GM19035 (cell line): ENCODE measurements around the gene DCST1.

Source experiments
- ATAC-seq: cut with Tn5 transposase; IDR thresholded peaks from one replicate; pipeline ENCODE4 v1.9.1; 2021; ENCODE audit not compliant: unreplicated experiment

Gene DCST1

DNA sequence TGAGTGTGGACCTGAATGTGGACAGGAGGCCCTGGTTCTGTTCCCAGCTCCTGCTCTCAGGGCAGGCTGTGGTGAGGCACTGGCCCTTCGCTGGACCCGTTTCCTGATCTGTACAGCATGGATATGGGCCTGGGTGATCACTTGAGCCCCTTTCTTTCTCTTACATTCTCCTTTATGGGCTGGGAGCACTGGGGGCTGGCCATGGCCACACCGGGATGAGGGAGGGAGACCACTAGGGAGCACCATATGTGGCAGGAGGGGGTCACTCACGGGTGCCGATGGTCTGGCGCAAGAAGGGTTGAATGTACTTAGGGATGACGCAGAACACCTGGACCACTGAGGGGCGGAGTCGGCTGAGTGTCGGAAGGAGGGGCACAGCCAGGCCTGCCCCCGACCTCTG lies 2.7 kb upstream of the DCST1 start:
- ATAC-seq, result no peak

DNA sequence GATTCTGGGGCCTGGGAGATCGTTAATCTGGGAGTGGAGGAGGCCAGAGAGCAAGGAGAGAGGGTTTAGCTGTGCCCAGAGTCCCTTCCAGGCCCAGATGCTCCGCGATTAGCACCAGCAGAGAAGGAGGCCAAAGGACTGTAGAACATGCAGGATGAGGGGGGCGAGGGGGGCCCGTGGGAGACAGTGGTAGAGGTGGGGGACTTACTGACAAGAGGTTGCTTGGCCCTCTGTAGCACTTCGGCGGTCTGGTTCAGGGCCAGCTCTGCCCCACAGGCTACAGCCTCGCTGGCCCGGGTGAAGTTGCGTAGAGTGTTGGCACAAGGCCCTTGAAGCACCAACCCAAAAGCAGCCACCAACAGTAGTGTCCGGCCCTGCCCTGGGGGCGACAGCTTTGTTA lies 738 bp upstream of the DCST1 start:
- no peak for ATAC-seq

DNA sequence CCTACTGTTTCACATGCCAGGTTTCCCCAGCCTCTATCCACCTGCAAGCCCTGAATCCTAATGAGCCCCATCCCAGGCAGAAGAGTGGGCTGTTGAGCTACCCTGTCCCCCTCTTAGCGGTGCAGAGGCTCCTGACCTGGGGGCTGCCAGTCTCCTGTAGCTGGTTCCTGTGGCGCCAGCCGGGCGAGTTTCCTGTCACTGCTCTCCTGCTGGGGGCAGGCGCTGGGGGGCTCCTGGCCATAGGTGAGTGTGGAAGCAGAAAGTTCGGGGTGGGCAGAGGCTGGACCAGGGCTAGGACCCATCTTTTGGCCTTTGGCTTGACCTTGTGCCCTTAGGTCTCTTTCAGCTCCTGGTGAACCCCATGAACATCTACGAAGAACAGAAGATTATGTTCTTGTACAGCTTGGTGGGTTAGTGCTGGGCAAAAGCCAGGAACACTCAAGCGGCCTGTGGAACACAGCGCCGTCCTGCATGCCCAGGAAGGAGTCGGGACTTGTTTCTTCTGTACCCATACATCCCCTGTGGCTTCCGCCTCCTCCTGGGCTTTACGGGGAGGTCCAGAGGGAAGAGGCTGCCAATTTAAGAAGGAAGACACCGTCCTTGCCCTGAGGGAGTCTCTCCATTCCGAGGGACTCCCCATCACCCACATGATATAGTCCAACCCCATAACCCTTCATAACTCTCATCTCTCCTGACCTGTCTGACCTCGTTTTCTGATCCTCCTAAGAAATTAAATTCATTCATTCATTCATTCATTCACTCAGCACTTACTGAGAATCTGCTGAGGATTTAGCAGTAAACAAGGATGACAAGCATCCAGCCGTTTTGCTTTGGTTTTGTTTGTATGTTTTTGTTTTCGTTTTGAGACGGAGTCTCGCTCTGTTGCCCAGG lies 939 bp downstream of the DCST1 start:
- ATAC-seq, result no peak

- no peak for ATAC-seq
Measured at GRCh38 chr1:155035936-155036335, 2.3 kb downstream of the DCST1 start.

GRCh38 chr1:155037043-155037442 lies 3.4 kb downstream of the DCST1 start:
- no peak for ATAC-seq

DNA sequence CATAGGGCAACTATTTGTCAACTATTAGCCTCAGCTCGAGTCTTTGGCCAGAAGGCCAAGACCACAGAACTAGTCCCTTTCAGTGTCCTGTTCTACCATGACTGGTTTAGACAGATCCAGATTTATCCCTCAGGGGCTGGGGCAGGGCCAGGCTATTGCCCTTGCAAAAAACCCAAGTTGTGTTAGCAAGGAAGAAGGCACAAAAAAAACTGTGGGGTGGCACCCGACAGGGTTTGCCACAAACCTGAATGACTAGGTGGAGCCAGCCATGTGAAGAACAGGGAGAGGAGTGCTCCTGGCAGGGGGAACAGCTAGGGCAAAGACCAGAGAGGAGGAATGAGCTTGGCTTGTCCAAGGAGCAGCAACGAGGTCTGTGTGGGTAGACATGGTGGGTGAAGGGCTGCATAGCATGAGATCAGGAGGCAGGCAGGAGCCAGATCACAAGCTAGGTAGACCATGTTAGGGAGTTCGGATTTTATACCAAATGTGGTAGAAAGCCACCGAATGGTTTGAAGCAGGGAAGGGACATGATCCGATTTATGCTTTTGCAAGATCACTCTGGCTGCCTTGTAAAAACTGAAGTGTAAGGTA lies 4.3 kb downstream of the DCST1 start:
- no peak for ATAC-seq

DNA sequence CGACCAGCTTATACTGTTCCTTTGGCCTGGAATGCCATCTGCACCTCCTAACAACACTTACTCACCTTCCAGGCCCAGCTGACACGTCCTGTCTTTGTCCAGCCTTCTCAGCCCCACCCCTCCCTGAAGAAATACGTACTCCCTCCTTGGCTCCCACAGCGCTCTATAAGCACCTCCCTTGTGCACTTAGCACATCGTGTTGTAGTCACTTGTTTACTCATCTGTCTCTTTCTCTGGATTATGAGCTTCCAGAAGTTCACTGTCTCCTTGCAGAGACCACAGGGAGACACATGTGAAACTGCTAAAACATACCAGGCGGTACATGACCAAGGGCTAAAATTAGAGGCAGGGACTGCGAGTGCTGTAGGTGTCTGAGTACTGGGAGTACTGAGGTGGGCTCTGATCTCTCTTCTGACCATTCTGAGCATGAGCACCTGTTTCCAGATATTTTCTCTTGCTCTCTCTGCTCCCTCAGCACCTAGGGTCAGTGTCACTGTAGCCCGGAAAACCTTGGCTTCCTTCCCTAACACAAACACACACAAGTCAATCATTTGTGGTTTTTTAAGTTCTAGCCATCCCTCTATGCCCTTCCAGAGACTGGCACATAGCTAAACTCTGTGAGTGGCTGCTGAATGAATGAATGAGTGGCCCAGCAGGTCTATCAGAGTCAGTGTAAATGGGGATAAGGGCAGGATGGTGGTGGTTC lies 5.1 kb downstream of the DCST1 start:
- no peak for ATAC-seq

- no peak for ATAC-seq
Measured at GRCh38 chr1:155039308-155039669, 5.7 kb downstream of the DCST1 start.

DNA sequence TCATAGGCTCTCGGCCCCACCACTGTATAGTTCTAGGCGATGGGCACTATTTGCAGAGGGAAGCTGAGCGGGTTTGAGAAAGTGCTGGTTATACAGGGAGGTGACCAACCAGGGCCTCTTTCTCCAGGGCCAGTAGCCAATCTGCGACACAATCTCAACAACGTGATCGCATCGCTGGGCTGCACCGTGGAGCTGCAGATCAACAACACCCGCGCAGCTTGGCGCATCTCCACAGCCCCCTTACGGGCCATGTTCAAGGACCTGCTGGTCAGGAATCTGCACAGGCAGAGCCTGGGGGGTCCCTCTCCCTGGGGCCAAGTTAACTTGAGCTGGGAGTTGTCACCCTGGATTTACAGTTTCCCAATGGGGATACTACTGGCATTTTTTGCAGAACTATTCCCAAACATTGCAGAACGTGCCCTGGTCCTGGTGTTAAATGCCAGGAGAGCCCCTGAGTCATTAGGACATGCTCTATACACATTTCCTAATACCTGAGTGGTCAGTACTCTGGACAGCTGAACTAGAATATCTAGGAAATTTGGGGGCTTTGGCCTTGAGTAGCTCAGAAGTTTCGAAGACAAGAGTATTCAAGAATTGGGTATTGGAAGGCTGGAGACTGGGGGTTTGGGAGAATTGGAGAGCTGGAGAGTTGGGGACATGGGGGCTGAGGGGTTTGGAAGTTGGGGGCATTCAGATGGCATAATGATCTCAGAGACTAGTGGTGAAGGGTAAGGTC lies 6.9 kb downstream of the DCST1 start:
- no peak for ATAC-seq

DNA sequence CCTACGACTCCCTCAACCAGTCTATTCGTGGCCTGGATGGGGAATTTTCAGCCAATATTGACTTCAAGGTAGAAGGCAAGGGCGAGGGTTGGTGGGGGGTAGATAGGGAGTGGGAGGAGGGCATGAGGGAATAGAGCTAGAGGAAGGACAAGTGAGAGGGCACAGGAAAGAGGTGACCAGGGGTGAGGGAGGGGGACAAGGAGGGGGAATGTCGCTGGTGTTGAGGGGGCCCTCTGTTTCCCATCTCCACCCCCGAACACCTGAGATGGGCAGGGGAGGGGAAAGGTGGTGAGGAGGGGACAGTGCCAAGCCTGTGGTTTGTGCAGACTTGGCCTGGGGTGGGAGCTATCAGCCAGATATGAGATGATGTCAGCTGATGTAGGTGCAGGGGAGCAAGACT lies 9.2 kb downstream of the DCST1 start:
- no peak for ATAC-seq

GRCh38 chr1:155043301-155043702 lies 9.7 kb downstream of the DCST1 start:
- no peak for ATAC-seq

DNA sequence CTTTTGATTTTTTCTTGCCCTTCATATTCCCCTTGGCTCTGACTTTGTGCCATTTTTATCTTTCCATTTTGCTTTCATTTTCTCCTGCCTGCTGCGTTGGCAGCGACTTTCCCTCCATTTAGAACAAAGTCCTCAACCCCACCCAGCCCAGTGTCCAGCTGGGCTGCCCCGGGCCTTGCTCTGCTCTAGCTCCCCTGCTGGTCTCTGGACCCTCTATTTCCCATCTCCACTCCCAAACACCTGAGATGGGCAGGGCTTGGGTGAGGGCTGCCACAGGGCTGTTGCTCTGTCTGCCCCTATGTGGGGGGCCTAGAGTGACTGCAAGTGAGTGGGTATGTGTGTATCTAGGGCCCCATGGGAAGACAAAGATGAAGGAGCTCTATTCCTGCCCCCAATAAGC lies 10.2 kb downstream of the DCST1 start:
- ATAC-seq, result no peak

DNA sequence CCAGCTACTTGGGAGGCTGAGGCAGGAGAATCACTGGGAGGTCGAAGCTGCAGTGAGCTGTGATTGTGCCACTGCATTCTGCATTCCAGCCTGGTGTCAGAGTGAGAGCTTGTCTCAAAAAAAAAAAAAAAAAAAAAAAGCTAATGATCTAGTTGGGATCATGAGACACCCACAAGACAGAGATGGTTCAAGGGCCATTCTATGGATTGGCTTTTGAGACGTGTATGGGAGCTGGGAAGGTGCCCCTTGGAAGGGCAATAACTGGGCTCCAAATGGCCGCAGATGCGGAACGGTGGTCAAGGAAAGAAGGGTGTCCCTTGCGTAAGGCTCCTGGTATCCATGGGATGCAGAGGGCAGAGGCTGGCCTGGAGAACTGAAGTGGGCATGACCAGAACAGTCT lies 10.7 kb downstream of the DCST1 start:
- ATAC-seq, result no peak

DNA sequence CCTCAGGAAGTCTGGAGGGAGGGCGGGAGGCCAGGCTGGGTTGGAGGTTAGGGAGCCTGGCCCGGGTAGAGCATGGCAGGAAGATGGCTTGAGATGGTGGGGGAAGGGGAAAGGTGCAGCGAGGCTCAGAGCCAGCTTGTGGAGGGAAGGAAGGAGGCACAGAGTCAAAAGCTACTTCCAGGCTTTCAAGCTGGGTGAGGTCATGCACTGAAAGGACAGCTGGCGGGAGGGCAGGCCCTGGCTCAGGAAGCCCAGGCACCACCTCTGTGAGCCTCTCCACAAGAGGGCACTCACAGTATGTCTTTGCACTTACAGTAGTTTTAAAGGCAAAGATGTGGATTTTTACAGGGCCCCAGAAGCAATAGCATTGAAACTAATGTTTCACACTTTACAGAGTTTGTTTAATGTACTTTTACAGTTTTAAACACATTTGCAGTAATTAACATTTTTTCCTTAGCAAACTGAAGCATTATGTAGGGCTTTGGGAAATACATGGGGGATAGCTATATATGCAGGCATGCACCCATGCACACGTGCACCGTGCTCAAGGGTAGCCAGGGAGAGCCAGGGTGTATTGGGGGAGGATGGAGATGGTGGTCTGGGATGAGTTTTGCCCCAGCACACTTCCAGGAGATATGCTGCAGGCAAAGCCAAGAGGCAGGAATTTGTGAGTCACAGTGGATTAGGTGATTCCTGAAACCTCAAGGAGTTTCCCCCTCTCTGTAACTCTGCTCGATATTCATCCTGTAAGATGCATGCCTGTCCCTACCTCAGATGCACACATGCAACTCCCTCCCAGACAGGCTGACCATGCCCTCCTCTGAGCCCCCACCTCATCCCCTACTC lies 11.4 kb downstream of the DCST1 start:
- no peak for ATAC-seq

GRCh38 chr1:155048449-155049334 lies 15.1 kb downstream of the DCST1 start:
- no peak for ATAC-seq

- no peak for ATAC-seq
Measured at GRCh38 chr1:155049651-155050559, 16.3 kb downstream of the DCST1 start.

DNA sequence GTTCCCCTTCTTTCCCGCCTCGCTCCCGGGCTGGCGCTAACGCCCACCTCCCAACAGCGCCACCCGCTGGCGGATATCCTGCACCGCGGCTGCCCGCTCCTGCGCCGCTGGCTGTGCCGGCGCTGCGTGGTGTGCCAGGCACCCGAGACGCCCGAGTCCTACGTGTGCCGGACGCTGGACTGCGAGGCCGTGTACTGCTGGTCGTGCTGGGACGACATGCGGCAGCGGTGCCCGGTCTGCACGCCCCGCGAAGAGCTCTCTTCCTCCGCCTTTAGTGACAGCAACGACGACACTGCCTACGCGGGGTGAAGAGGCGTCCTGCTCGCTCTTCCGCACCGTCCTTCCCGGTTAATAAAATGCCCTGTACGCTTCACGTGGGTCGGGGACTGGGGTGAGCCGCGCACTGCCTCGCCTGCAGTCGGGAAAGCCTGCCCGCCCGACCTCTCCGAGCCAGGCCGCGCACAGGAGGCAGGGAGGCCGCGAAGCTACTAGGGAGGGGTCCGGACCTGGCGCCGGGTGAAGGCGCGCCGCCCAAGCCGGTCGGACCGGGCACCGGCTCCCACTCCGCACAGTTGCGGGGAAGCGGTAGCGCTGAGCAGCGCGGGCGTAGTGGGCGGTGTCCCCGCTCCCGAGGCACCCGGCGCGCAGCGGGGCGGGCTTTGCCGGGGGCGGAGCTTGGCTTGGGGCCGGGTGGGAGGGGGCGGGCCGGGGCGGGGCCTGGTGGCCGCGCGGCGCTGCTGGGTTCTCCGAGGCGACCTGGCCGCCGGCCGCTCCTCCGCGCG lies 17.1 kb downstream of the DCST1 start, which contains the start of gene ADAM15:
TSS of gene ADAM15 (plus strand) at position 757 of the 782 bp plus-strand sequence. CDS start 71 bp downstream, outside the sequence.
- ATAC-seq, result peak; percentile 74
